ENCODE results near the gene CFAP46. TPM values are rescaled to one million over a fixed set of nuclear protein-coding genes. Genes with fewer than 3 reads are reported as not detected.

CFAP46 gene
- polyA plus RNA-seq, 3 donors = 0.07 TPM; not detected in 2

DNA sequence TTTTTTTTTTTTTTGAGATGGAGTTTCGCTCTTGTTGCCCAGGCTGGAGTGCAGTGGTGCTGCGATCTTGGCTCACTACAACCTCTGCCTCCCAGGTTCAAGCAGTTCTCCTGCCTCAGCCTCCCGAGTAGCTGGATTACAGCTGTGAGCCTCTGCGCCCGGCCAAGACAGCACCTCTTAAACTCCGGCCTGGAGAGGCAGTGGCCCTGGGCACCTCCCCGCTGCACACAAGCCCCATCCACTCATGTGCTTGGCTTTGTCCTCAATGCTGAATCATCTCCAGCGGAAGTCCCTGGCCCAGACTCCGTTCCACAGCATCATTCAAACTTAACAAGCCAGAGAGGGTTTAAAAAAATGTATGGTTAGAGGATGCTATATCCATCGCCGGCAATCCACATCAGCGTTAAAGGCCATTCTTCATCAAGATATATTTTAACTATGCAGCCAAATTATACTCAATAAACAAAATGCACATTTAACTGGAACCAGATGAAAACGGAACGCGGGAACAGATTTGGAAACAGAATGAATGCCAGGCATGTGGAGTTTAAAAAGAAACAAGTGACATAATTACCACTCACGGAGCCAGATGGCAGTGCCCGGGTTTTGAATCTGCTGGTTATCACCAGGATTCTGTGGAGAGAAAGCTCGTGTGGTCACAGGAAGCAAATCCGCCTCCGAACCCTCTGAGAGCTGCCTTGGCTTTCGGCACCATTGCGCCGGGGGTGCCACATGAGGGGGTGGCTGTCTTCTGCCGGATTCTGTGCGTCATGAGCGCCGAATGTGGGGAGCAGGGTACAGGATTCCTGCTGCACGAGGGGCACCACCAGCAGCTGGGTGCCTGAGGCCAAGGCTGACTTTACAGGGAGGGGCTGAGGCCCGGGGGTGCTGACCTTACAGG, 45.6 kb upstream of the CFAP46 start:
- Histone ChIP-seq H3K27me3 (ENCODE audit: control insufficient read depth in 2 of 2, insufficient read depth in 2 of 2, low read length in 2 of 2) (peaks cover 0 to 5% of the 10 kb centered on the region in 2 donors), H3K4me1 (ENCODE audit: control insufficient read depth in 1 of 2, insufficient read depth in 2 of 2, low read length in 2 of 2) (no peaks in the 10 kb centered on the region), H3K79me2 (ENCODE audit: insufficient read depth, low read length) (no peaks in the 10 kb centered on the region), H3K9ac (ENCODE audit: insufficient read depth, low read length, poor library complexity, severe bottlenecking) (no peak overlapping the region), H2AFZ (ENCODE audit: insufficient read depth, low read depth, low read length, poor library complexity, severe bottlenecking) (no peak overlapping the region), H3K36me3 (replicated peaks in 1 of 2; ENCODE audit: control insufficient read depth in 1 of 2, insufficient read depth in 2 of 2, low read length in 2 of 2) (no peaks in the 10 kb centered on the region), H3K27ac (ENCODE audit: low read depth in 1 of 2, low read length in 2 of 2) (no peak overlapping the region), H3K9me3 (replicated peaks in 1 of 2; ENCODE audit: control insufficient read depth in 1 of 2, insufficient read depth in 1 of 2, low read length in 2 of 2) (no peaks in the 10 kb centered on the region), H4K20me1 (ENCODE audit: insufficient read depth, low read length) (no peaks in the 10 kb centered on the region), H3K4me2 (replicated peaks; ENCODE audit: extremely low read depth, low read length, poor library complexity, severe bottlenecking) (no peak overlapping the region), H3K4me3 (replicated peaks in 1 of 3; ENCODE audit: low read depth in 2 of 3, low read length in 3 of 3) (no peak overlapping the region)
- Mint-ChIP-seq H3K9me3 (no peaks in the 10 kb centered on the region), H3K27me3 (ENCODE audit: low read depth in 3 of 3) (peaks cover 3 to 17% (median 13%) of the 10 kb centered on the region in 3 donors), H3K4me3 (no peak overlapping the region), H3K4me1 (peaks cover 2% of the 10 kb centered on the region), H3K27ac (no peak overlapping the region), H3K36me3 (no peaks in the 10 kb centered on the region)
- TF ChIP-seq, protein P1, sequence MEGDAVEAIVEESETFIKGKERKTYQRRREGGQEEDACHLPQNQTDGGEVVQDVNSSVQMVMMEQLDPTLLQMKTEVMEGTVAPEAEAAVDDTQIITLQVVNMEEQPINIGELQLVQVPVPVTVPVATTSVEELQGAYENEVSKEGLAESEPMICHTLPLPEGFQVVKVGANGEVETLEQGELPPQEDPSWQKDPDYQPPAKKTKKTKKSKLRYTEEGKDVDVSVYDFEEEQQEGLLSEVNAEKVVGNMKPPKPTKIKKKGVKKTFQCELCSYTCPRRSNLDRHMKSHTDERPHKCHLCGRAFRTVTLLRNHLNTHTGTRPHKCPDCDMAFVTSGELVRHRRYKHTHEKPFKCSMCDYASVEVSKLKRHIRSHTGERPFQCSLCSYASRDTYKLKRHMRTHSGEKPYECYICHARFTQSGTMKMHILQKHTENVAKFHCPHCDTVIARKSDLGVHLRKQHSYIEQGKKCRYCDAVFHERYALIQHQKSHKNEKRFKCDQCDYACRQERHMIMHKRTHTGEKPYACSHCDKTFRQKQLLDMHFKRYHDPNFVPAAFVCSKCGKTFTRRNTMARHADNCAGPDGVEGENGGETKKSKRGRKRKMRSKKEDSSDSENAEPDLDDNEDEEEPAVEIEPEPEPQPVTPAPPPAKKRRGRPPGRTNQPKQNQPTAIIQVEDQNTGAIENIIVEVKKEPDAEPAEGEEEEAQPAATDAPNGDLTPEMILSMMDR (IDR thresholded peaks at IDR 0.05) = no peak
- intact Hi-C loops (cut with micrococcal nuclease) = no loop called here
- 85% methylated on average over 17 of the region's 29 CpGs for WGBS (ENCODE audit: insufficient coverage)
- peak; percentile 32 to 42 (median 36) for DNase-seq

DNA sequence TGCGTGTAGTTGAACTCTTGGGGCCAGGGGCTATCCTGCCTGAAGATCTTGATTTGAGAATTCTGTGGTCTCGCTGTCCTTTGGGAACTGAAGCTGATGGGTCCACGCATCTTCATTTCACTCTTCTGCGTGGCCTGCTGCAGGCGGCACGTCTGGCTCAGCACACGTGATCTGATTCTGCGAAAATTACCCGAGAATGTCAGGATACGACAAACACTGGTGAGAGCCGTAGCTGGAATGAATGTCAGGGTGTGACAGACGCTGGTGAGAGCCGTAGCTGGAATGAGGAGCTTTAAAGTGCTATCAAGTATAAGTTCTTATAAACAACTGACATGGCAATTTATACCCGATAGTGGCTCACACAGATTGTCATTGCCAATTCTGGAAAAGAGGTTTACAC, 44.6 kb upstream of the CFAP46 start:
- Histone ChIP-seq H4K20me1 (ENCODE audit: insufficient read depth, low read length) (no peaks in the 10 kb centered on the region), H3K4me3 (replicated peaks in 1 of 3; ENCODE audit: low read depth in 2 of 3, low read length in 3 of 3) (no peak overlapping the region), H3K27me3 (ENCODE audit: control insufficient read depth in 2 of 2, insufficient read depth in 2 of 2, low read length in 2 of 2) (peaks cover 0 to 5% of the 10 kb centered on the region in 2 donors), H3K36me3 (replicated peaks in 1 of 2; ENCODE audit: control insufficient read depth in 1 of 2, insufficient read depth in 2 of 2, low read length in 2 of 2) (no peaks in the 10 kb centered on the region), H3K79me2 (ENCODE audit: insufficient read depth, low read length) (no peaks in the 10 kb centered on the region), H2AFZ (ENCODE audit: insufficient read depth, low read depth, low read length, poor library complexity, severe bottlenecking) (no peak overlapping the region), H3K27ac (ENCODE audit: low read depth in 1 of 2, low read length in 2 of 2) (no peak overlapping the region), H3K9ac (ENCODE audit: insufficient read depth, low read length, poor library complexity, severe bottlenecking) (no peak overlapping the region), H3K4me1 (ENCODE audit: control insufficient read depth in 1 of 2, insufficient read depth in 2 of 2, low read length in 2 of 2) (no peaks in the 10 kb centered on the region), H3K4me2 (replicated peaks; ENCODE audit: extremely low read depth, low read length, poor library complexity, severe bottlenecking) (no peak overlapping the region), H3K9me3 (replicated peaks in 1 of 2; ENCODE audit: control insufficient read depth in 1 of 2, insufficient read depth in 1 of 2, low read length in 2 of 2) (no peaks in the 10 kb centered on the region)
- peaks cover 2% of the 10 kb centered on the region for H3K4me1 Mint-ChIP-seq
- no peak overlapping the region for H3K27ac Mint-ChIP-seq
- no peaks in the 10 kb centered on the region for H3K9me3 Mint-ChIP-seq
- peaks cover 3 to 19% (median 12%) of the 10 kb centered on the region in 3 donors for H3K27me3 Mint-ChIP-seq (ENCODE audit: low read depth in 3 of 3)
- no peak for DNase-seq
- H3K4me3 Mint-ChIP-seq = no peak overlapping the region
- WGBS (ENCODE audit: insufficient coverage) = 96% methylated on average over 14 of the region's 14 CpGs
- TF ChIP-seq, protein P1 (IDR thresholded peaks at IDR 0.05) = no peak
- intact Hi-C loops (cut with micrococcal nuclease) = no loop called here
- no peaks in the 10 kb centered on the region for H3K36me3 Mint-ChIP-seq

All from CD14-positive monocyte (primary cell).